ENCODE measurements around the gene MFRP. TPM values are rescaled to one million over a fixed set of nuclear protein-coding genes. Genes with fewer than 3 reads are reported as not detected.

MFRP gene
- total RNA-seq, 1 experiment from 2014 or later: not detected

DNA sequence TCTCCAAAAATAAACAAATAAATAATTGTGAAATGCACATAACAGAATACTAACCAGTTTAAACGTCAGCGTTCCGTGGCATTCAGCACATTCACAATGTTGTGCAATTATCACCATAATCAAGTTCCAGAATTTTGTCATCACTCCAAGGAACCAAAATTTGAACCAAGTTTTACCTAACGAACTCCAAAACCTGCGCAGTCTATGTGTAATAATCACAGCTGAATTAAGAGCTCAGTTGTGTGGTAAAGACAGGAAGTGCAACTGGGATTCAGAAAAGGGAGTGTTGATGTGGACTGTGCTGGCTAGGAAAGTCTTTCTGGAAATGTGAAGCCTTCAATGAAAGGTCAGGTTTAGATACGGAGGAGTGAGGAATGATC, 24.2 kb downstream of the MFRP start:
- H3K4me1 Mint-ChIP-seq: peaks cover 44% of the 10 kb centered on the region
- no peak overlapping the region for H3K4me3 Mint-ChIP-seq
- peaks cover 16% of the 10 kb centered on the region for H3K27me3 Mint-ChIP-seq (ENCODE audit: low read depth)
- ATAC-seq: no peak
- ChIA-PET CTCF (interaction anchor here (0.6 to 13.7 kb wide), 20 partner anchors 9 to 178 kb away, joined by 3 to 387 read pairs (median 4); partner anchors contain the start of genes C1QTNF5, CBL, RNF26 and USP2), POLR2A (interaction anchor here (2.1 kb wide), 1 partner anchor 16 kb away, joined by 16 read pairs; no protein-coding TSS in a partner anchor)
- peak overlapping the region; percentile 83 for H3K27ac Mint-ChIP-seq
- TF ChIP-seq GTF2I (CRISPR knock-in tag; conservative IDR thresholded peaks at IDR 0.05) (no peak), NR2C2 (CRISPR knock-in tag; IDR thresholded peaks at IDR 0.05) (no peak), TEAD4 (CRISPR knock-in tag; IDR thresholded peaks at IDR 0.05) (no peak), JUN (CRISPR knock-in tag; IDR thresholded peaks at IDR 0.05) (no peak), ZNF416 (CRISPR knock-in tag; IDR thresholded peaks at IDR 0.05) (no peak), KAT7 (CRISPR knock-in tag; IDR thresholded peaks at IDR 0.05; ENCODE audit: borderline replicate concordance) (no peak)
- TF ChIP-seq, protein P1, sequence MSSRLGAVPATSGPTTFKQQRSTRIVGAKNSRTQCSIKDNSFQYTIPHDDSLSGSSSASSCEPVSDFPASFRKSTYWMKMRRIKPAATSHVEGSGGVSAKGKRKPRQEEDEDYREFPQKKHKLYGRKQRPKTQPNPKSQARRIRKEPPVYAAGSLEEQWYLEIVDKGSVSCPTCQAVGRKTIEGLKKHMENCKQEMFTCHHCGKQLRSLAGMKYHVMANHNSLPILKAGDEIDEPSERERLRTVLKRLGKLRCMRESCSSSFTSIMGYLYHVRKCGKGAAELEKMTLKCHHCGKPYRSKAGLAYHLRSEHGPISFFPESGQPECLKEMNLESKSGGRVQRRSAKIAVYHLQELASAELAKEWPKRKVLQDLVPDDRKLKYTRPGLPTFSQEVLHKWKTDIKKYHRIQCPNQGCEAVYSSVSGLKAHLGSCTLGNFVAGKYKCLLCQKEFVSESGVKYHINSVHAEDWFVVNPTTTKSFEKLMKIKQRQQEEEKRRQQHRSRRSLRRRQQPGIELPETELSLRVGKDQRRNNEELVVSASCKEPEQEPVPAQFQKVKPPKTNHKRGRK (CRISPR knock-in tag; IDR thresholded peaks at IDR 0.05; ENCODE audit: borderline replicate concordance): no peak
- TF ChIP-seq, protein P2, sequence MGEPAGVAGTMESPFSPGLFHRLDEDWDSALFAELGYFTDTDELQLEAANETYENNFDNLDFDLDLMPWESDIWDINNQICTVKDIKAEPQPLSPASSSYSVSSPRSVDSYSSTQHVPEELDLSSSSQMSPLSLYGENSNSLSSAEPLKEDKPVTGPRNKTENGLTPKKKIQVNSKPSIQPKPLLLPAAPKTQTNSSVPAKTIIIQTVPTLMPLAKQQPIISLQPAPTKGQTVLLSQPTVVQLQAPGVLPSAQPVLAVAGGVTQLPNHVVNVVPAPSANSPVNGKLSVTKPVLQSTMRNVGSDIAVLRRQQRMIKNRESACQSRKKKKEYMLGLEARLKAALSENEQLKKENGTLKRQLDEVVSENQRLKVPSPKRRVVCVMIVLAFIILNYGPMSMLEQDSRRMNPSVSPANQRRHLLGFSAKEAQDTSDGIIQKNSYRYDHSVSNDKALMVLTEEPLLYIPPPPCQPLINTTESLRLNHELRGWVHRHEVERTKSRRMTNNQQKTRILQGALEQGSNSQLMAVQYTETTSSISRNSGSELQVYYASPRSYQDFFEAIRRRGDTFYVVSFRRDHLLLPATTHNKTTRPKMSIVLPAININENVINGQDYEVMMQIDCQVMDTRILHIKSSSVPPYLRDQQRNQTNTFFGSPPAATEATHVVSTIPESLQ (CRISPR knock-in tag; IDR thresholded peaks at IDR 0.05): no peak
- TF ChIP-seq, protein P3, sequence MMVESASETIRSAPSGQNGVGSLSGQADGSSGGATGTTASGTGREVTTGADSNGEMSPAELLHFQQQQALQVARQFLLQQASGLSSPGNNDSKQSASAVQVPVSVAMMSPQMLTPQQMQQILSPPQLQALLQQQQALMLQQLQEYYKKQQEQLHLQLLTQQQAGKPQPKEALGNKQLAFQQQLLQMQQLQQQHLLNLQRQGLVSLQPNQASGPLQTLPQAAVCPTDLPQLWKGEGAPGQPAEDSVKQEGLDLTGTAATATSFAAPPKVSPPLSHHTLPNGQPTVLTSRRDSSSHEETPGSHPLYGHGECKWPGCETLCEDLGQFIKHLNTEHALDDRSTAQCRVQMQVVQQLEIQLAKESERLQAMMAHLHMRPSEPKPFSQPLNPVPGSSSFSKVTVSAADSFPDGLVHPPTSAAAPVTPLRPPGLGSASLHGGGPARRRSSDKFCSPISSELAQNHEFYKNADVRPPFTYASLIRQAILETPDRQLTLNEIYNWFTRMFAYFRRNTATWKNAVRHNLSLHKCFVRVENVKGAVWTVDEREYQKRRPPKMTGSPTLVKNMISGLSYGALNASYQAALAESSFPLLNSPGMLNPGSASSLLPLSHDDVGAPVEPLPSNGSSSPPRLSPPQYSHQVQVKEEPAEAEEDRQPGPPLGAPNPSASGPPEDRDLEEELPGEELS (CRISPR knock-in tag; IDR thresholded peaks at IDR 0.05): no peak
- no peak for DNase-seq (ENCODE audit: low spot score)
- H3K9me3 Mint-ChIP-seq: no peaks in the 10 kb centered on the region
- no peaks in the 10 kb centered on the region for H3K36me3 Mint-ChIP-seq

DNA sequence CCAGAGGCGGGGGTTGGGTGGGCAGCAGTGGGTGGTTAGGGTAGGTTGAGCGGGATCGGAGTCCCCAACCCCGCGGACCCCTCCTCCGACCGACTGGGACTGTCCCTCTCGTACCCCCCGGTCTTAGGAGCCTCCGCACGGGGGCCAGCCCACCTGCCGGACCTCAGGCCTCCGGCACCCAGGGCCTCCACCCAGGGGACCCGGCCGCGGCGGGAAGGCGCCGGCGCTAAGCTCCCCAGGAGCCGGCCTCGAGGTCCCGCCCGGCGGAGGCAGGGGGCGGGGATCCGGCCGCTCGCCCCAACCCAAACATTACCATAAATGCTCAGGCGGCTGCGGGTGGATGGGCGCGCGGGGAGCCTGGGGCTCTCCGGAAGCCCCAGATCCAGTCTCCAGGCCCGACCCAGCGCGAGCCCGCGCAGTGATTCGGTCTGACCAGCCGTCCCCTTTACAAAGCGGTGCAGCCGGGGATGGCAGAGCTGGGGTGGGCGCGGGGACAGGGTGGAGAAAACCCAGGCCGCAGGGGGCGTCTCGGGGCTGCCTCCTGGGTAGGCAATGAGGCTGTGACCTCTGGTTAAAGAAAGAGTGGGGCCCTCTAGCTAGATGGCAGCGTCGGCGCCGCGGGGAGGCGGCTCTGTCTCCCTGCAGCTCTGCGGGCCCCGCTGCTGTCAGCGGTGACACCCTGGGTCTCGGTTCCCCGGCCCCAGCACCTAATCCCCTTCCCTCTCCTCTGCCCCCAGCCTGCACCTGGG, 25.6 kb downstream of the MFRP start:
- H3K4me1 Mint-ChIP-seq: peaks cover 44% of the 10 kb centered on the region
- peak overlapping the region; percentile 75 for H3K4me3 Mint-ChIP-seq
- no peaks in the 10 kb centered on the region for H3K36me3 Mint-ChIP-seq
- ChIA-PET CTCF (interaction anchor here (1.0 to 13.7 kb wide), 16 partner anchors 11 to 265 kb away, joined by 3 to 387 read pairs (median 7); partner anchors contain the start of genes C1QTNF5, CBL, RNF26 and USP2), POLR2A (interaction anchor here (0.5 to 2.1 kb wide), 6 partner anchors 10 to 359 kb away, joined by 3 to 16 read pairs (median 4); partner anchors contain the start of genes CBL and HMBS)
- H3K27me3 Mint-ChIP-seq (ENCODE audit: low read depth): peaks cover 25% of the 10 kb centered on the region
- peak overlapping the region; percentile 45; the same call in 1 of the 2 replicates for H3K27ac Mint-ChIP-seq
- DNase-seq (ENCODE audit: low spot score) (peak; percentile 71), ATAC-seq (peak; percentile 11)
- TF ChIP-seq, protein P4, sequence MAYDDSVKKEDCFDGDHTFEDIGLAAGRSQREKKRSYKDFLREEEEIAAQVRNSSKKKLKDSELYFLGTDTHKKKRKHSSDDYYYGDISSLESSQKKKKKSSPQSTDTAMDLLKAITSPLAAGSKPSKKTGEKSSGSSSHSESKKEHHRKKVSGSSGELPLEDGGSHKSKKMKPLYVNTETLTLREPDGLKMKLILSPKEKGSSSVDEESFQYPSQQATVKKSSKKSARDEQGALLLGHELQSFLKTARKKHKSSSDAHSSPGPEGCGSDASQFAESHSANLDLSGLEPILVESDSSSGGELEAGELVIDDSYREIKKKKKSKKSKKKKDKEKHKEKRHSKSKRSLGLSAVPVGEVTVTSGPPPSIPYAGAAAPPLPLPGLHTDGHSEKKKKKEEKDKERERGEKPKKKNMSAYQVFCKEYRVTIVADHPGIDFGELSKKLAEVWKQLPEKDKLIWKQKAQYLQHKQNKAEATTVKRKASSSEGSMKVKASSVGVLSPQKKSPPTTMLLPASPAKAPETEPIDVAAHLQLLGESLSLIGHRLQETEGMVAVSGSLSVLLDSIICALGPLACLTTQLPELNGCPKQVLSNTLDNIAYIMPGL (CRISPR knock-in tag; IDR thresholded peaks at IDR 0.05): peak; percentile 28; the same call in 1 of the 2 replicates
- peak; percentile 96 for TF ChIP-seq ZNF423 (CRISPR knock-in tag; IDR thresholded peaks at IDR 0.05)
- TF ChIP-seq OVOL2 (CRISPR knock-in tag; IDR thresholded peaks at IDR 0.05; ENCODE audit: borderline replicate concordance): no peak
- TF ChIP-seq JUN (CRISPR knock-in tag; IDR thresholded peaks at IDR 0.05): no peak
- H3K9me3 Mint-ChIP-seq: no peaks in the 10 kb centered on the region
